NCI-H2107 treated with DMSO at 0.1 percent for 48 hours (cell line): Measurements from ENCODE around the gene HECTD2.
A peak's percentile ranks its signal among the peaks of the same experiment; 100 is the strongest.
"Not testable (repeated sequence)": the region's sequence is repeated elsewhere in the genome, so short reads cannot be mapped to it uniquely, and the experiment has no call there.

Experiments
- DNase-seq: peaks from one replicate; lab custom pipeline; 2025; ENCODE audit not compliant: unreplicated experiment; lab: John Stamatoyannopoulos, UW

Gene HECTD2

GRCh38 chr10:91472911-91473310 is 62.8 kb downstream of the HECTD2 start:
- no peak for DNase-seq

- DNase-seq, result no peak
These were observed 63.9 kb downstream of the HECTD2 start for GRCh38 chr10:91474009-91474408.

DNA sequence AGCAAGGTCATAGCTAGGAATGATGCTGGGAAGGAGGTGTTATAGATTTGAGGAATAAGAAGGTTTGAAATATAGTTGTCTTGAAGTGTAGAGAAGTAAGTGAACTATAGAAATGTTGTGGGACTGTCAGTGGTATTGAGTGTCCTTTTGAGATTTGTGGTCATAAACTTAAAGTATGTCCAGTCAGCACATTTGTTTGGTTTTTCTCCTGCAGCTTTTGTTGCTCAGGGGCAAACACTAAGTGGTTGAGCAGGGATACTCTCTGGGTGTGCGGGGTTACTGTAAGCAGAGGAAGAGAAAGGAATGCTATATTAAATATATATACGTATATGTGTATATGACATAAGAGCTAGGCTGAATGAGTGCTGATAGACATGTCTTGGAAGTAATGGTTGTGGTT is 67.1 kb downstream of the HECTD2 start:
- no peak for DNase-seq

DNA sequence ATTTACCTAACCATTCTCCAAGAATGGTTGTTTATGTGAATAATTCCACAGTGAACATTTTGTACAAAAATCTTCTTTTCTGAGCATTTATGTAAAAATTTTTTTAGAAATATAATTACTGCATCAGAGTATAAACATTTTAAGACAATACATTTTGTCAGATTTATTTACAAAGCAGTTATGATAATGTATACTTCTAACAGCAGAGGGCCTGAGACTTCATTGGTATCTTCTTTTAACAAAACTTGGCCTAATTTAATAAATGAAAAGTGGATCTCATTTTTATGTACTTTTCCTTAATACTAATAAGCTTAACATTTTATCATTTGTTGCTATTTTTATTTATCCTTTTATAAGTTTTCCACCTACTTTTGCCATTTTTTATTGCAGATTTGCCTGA is 69.4 kb downstream of the HECTD2 start:
- no peak for DNase-seq

DNA sequence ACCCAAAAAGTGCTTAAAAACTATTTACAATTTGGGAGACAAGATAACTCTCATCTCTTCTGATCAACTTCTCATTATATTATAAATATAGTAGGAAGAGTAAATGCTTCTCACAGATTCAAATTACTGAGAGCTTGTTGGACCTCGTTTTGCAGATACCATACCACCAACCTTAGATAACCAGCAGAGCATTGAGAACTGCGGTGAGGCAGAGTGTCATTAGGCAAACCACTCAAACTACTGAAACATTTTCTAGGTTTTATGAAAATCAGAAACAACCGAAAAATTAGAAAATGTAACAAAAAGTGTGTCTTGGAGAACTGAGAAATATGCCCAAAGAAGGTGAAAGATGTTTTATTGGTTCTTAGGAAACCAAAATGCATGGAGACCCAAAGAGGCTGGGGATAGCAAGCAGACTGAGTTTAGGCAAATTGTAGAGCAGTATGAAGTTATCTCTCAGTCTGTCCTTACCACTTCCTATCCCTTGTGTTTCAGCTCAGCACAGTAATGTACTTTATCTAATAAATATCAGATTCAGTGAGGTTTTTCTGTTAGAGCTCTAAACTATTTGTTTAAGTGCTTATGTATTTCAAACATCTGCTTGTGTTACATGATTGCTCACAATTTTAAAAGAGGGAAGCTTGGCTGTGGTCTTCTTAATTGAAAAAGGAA is 77.9 kb downstream of the HECTD2 start:
- DNase-seq, result no peak

GRCh38 chr10:91493313-91493712 is 83.2 kb downstream of the HECTD2 start:
- peak; percentile 11 for DNase-seq

GRCh38 chr10:91495402-91495801 is 85.3 kb downstream of the HECTD2 start:
- DNase-seq, result no peak

DNA sequence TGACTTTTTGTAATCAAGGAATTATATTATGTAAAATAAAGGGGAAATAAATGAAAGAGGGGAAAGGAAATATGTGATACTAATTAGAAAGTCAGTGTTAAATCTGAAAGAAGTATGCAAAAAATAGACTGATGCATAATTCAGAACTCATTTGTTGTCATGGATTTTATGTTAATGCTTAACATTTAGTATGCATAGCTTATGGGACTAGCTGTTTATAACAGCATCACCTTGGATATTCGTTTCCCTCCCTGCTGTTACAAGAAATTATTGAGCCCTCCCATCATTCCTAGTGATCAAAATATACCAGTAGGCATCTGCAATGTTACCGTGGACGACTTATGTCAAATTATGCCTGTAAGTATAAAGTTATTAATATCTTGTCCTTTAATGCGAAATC is 85.9 kb downstream of the HECTD2 start:
- DNase-seq, result no peak

DNA sequence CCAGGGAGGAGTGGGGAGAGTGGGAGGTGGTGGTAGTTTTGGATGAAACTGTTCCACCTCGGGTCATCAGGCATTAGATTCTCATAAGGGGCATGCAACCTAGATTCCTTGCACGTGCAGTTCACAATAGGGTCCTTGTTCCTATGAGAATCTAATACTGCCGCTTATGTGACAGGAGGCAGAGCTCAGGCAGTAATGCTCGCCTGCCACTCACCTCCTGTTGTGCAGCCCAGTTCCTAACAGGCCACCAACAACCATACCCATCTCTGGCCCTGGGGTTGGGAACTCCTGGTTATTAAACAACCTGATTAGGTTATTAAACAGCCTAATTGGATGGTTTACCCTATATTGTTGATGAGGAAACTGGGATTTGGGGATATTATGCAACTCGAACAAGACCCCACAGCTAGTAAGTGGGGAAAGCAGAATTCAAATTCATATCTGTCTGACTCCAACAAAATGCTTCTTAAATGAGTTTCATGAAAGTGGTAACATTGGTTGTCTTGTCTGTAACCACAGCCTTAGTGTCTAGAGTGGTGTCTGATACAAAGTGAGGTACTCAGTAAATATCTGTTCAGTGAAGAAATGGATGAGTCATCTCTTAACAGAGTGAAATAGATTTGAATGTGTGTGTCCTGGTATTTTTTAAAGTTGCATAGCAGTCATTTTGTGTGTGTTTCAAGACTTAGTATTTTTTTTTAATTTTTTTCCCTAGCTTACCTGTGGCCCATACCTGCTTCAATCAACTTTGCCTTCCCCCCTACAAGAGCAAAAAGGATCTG is 101.6 kb downstream of the HECTD2 start:
- DNase-seq, result no peak

- no peak for DNase-seq
These were observed 102.3 kb downstream of the HECTD2 start for GRCh38 chr10:91512458-91512857.

DNA sequence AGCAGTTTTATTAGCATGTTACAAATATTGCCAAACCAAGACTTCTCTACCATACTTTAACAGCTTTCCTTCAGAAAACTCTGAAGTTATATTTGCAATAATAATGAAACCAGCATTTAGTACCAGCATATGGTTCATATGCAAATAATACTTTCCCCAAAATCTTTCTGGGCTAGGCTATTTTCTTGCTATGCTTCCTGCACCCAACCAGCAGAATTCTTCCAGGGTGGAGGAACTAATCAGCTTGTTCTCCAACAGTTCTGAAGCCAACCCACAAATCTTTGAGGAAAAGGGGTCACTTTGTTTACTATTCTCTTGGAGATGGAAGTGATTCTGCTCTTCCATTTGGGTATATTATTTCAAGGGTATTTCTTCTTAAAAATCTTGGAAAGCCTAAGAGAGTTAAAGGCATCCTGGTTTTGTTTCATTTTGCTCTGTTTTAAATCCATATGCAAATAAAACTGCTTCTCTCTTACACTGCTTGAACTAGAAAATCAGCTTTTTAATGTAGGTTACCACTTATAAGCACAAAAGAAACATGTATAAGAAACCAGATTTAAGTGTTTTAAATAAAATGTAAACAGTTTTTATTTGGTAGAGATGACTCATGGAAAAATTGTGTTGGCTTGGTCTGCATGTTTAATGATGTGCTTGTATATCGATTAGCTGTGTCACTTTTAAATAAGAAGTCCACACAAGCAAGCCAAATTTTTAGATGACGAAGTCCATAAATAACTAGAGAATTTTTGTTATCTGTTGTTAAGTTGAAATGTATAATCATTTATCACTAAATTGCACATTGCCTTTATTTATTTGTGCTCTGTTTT is 103.7 kb downstream of the HECTD2 start:
- DNase-seq, result no peak

- no peak for DNase-seq
These were observed 104.6 kb downstream of the HECTD2 start for GRCh38 chr10:91514787-91515186.

DNA sequence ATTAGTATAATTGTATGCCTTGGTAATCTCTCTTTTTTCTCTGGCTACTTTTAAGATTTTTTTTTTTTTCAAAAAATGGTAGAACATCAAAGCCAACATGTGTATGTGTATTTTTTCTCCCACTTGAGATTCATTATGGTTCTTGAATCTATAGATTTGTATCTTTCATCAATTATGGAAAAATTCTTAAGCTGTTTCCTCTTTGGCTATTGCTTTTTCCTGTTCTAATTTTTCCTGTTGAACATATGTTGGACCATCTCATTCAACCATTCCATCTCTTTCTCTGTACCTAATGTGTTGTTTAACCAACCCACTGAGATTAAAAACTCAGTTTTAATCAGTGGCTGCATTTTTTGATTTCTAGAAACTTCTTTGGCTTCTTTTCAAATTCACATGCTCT is 107.2 kb downstream of the HECTD2 start:
- DNase-seq, result no peak

- peak; percentile 6 for DNase-seq
These were observed 109.9 kb downstream of the HECTD2 start for GRCh38 chr10:91519899-91520514.

DNA sequence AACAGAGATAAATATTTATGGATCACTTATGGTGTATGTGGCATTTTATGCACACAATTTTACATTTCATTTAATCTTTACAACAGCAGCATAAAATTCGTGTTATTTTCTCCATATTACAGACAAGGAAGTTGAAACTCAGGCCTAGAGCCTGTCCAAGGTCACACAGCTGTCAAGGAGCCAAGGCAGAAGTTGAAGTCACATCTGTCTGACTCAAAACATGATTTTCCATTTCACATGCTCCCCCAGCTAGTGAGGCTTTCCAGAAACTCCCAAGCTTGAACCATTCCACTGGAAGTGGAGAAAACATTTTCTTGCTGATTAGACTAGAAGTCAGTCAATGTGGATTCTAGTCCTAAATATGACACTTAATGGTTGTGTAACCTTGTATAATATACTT is 110.5 kb downstream of the HECTD2 start:
- DNase-seq, result no peak

GRCh38 chr10:91521439-91521838 is 111.3 kb downstream of the HECTD2 start:
- no peak for DNase-seq

GRCh38 chr10:91525896-91526712 is 116.0 kb downstream of the HECTD2 start:
- DNase-seq, result no peak

DNA sequence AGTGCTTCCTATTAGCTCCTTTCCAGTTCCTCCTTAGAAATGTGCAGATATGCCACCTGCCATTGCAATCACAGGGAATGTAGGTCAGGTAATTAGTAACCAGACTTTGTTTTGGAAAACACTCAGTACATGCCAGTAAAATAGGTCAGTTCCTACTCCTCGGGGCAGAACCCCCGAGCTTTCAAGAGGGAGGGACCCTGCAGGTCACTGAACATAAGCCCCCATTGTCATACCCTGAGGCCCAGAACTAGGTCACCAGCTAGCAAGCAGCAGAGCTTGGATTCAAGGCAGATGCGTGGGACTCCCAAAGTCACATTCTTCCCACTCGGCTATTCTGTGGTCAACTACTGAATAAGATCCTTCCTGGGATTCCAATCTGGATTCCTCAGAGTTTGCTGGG is 117.9 kb downstream of the HECTD2 start:
- no peak for DNase-seq

- DNase-seq, result no peak
These were observed 118.6 kb downstream of the HECTD2 start for GRCh38 chr10:91528768-91529167.

DNA sequence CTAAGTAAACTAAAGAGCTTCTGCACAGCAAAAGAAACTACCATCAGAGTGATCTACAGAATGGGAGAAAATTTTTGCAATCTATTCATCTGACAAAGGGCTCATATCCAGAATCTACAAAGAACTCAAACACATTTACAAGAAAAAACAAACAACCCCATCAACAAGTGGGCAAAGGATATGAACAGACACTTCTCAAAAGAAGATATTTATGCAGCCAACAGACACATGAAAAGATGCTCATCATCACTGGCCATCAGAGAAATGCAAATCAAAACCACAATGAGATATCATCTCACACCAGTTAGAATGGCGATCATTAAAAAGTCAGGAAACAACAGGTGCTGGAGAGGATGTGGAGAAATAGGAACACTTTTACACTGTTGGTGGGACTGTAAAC is 124.6 kb downstream of the HECTD2 start:
- not testable (repeated sequence) for DNase-seq

- DNase-seq, result no peak
These were observed 126.0 kb downstream of the HECTD2 start for GRCh38 chr10:91536111-91536510.
